CD4-positive, alpha-beta T cell treated with Interleukin-1 beta for 1 hour (primary cell): ENCODE results near the gene ST8SIA2.

Experiments
- DNase-seq, 2 donors: peaks; one replicate each; pipeline ENCODE4 v3.0.0-alpha.2; 2020 to 2022

The ST8SIA2 gene

DNA sequence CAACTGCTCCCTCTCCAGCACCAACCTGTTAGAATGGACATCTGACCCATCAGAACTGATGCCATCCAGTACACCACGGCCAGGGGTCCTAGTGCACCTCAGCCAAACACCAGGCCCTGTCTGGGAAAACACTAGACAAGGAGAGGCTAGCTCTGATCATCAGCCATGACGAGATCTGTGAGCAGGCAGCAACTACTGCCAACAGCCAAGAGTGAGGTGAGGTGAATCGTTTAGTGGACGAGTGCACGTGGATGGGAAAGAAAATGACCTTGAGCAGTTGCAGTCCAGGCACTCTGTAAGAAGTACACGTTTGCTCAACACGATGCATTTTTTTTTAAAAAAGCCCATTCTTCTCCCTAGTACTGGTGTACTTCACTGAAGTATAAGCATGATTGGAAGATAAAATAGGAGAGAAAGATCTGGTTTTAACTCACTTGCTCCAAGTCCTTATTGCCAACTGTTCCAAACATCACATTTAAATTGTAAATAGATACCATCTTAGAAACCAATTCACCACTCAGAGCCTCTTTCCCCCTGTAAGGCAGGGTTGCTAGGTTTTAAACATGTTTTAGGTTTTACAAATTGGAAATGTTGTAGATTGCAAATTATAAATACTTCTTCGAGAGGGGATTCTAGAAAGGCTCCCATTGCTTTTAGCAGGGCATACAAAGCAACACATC lies 5.7 kb downstream of the ST8SIA2 start:
- DNase-seq = no peak

DNA sequence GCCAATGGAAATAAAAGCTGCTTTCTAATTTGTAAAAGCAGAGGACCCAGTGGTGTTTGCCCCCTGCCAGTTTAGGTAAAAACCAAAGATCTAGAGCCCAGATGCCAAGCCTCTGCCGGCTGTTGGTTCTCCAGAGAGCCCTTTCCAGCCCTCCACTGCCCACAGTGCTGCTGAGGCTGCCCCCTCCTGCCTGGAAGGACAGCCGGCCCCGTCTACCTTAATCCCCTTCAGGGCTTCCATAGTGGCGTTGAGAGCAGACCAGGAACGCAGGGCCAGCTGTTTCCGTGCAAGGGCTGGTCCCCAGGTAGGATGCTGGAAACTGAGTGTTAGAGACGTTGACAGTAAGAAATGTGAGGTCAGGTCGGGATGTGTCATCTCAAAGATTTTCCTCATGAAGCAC lies 6.9 kb downstream of the ST8SIA2 start:
- DNase-seq = no peak

DNA sequence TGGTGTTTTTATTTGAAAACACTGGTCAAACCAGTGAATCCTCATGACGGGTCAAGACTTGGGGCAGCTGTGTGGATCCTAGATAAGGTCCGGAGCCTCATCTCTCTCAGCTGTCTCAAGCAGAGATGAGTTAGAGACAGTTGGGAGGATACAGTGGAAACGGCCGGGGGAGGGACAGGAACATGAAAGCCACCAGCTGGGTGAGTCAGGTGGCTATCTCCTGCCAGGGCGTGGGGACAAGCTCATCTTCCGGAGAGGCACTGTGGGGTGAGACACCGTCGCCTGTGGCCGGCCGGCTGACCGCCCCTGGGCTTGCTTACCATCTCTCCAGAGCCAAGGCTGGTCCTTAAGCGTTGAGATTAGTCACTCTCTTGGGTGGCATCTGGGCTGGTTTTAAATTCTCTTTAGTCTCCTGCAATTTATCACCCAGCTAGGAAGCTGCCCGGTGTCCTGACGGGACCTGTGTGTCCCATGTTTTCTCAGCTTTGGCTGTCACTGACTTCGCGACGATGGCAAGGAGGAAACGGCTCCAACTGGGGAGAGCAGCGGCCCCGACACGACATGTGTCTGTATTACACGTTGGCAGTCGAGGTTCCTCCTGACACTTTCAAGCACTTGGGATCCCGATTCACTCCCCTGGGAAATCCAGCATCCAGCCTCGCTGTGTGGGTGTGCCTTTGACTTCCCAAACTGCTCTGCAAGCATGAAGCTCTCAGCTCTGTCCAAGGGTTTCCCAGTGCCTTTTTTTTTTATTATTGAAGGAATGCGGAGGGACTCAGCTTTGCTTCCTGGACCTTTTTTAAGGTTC lies 7.5 kb downstream of the ST8SIA2 start:
- DNase-seq = no peak

DNA sequence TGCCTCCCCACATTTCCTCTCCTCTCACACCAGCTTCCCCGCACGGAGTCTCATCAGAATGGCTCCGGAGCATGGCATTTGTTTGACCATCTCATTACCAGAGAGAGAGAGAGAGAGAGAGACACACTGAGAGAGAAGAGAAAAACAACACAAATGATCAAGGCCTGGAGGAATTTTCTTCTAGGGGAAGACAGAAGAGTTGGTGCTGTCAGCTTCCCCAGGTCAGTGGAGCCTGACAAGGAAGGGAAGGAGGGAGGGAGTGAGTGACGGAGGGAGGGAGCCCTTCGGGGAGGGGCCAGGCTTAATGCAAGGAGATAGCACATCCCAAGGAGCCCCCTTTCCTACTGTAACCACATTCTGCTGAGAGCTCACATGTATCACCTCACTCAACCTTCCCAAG lies 9.1 kb downstream of the ST8SIA2 start:
- DNase-seq = no peak

DNA sequence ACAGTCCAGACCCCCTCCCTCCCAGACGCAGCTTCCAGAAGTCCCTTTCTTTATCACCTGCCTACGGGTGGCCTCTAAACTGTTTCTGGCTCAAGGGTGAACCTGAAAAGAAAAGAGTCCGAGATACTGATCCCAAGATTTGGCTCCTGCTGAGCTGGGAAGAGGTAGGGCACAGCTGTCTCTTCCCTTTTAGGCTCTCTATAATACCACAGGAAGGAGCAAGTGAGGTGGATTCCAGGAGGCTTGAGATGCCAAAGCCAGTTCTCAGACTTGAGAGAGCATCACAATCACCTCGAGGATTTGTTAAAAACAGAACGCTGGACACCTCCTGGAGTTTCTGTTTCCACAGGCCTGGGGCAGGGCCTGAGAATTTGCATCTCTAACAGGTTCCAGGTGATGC lies 12.3 kb downstream of the ST8SIA2 start:
- DNase-seq = no peak

DNA sequence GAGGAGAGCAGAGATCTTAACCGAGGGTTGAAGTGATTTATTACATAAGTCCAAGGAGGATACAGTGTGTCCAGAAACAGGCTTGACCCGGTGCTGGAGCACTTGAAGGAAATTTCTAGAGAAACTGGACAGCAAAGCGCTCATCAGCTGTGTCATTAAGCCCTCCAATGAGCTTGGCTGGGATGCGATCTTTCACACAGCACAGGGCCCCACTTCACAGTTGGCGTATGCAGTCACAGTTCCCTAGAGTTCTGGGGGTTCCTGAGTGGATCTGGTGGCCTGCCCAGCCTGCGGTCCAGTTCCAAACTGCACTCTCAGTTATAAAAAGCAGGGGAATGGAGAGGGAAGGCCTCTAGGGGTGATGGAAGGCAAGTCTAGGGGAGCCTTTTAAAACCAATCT lies 13.6 kb downstream of the ST8SIA2 start:
- no peak for DNase-seq

DNA sequence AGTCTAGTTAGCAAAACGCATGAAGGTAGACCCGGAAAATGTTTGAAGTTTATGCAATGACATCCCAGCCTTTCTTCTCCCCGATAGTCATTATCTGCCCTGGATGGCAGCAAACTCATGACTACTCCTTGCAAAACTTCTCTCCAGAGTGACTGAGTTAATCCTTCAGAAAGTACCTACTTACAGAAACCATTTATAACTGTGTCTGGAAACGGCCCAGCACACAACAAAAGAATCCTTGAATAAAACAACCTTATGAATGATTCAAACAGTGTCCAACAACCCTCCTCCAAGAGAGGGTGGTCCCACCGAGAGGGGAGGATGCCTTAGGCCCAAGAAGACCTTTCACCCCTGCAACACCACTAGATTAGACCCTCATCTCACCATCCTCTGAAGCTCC lies 14.2 kb downstream of the ST8SIA2 start:
- DNase-seq = no peak

DNA sequence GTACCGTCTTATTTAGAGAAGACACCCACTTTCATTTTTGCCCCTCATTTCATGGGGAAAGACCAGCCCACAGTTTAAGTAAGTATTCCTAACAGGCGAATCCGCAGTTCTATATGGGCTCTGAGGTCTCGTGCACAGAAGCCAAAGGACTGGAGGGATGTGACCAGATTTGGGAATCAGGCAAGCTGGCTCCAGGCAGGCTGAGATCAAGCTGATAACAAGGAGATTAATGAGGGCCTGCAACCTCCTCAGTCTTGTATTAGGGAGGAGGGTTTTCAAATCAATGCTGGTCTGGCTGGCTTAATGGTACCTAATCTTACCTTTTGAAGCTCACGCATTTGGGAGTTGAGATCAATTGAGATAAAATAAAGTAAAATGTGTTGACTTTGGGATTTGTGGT lies 15.3 kb downstream of the ST8SIA2 start:
- DNase-seq = no peak

DNA sequence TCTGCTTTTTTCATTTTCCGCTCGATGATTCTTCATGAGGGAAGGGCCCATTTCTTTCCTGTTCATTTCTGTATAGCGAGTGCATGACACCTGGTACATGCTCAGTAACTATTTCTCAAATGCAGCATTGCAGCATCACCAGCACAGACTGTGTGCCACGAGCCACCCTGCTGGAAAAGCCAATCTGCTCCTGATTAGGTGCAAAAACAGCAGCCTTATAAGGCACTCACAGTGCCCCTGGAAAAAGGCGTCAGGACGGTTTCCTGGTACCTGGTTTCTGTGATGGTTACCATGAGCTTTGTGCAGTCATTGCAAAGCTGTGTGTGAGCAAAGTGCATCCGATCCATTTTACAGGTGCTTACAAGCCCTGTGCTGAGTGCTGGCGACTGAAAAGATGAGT lies 15.8 kb downstream of the ST8SIA2 start:
- no peak for DNase-seq

DNA sequence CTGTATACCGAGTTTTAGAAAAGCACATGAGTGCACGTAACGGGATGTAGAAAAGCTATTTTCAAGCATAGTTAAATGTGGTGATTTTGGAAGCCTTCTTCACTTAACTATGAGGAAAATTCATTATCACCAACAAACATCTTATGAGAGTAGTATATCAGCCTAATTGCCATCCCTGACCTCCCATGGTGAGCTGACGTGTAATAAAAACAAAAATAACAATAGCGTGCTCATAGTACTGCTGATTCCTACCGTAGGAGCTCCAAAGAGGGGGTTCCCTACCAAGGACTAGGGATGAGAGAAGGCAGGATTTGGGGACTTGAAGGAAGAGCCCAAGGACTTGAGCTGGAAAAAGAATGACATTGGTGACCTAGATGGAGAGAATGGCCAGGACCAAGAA lies 16.9 kb downstream of the ST8SIA2 start:
- DNase-seq = no peak

DNA sequence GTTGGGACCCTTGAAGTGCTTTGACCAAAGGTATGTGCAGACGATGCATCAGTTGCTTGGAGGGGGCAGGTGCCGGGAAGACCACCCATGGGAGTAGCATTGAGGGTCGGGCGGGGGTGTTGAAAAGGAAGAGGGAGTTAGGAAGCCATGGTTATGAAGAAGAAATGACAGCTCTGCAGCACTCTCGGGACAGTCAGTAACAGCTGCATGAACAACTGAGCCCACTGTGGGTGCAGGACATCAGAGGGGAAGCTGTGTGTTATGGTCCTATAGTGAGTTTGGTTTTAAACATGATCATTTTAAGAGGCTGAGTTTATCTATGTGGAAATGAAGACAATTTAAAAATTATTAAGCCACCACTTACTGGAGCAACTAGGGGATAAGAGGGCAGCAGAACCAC lies 17.6 kb downstream of the ST8SIA2 start:
- DNase-seq = no peak

DNA sequence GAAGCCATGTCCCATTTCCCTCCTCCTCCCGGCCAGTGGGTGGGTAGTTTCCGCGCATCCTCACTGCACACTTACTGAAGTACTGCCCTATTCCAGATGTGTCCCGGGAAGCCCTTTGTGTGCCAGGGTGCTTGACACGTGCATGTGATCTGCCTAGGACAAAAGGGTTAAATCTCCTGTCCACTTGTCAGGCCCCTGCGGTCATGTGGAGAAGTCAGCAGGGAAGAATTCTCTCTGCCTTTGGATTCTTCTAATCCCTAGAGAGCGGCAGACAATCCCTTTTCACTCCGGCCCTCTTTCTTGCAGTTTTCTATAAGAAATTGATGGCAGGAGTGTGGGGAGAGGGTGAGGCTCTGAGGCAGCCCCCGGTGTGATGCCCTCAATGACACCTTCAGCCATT lies 19.8 kb downstream of the ST8SIA2 start:
- DNase-seq = no peak

DNA sequence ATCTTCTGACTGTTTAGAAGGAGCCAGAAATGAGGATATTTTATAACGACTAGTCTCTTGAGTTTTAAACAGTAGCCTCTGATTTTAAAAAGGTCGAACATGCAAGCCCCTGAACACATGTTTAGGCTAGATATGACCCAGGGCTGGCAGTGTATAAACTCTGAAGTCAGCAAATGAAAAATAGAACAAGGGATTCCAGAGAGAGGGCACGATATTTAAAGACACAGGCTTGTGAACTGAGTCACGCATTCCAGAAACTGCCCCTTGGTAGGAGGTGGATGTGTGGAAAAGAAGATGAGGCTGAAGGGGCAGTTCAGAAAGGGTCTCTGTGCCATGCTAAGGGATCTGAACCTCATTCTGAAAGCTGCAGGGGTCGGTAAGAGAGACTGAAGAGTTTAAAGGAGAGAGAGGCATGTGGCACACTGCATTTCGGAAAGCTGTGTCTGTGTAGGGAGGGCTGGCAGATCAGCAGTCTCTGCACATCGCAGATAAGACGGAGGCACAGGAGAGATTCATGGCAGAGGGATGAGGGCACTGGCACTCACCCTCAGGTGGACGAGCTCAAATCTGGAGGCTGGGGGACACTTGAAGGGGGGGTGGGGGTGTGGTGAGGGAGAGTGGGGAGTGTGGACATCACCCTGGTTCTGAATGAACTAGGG lies 22.1 kb downstream of the ST8SIA2 start:
- DNase-seq = no peak

DNA sequence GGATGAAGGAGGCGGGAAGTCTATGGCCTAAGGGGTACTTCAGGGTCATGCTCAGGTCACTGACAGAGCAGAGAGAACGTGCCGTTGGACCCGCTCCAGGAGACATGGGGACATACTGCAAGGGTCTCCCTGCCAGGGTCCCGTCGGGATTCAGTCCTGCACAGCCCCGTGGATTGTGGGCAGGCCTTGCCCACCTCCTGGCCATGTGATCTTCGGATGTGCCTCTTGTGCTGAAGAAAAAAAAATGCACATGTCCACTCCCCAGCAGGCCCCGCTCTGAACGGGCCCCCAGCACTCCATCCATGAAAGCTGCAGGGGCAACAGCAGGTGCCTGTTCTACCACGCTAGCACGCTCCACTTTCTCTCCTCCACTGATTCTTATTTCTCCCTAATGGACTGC lies 22.9 kb downstream of the ST8SIA2 start:
- no peak for DNase-seq

DNA sequence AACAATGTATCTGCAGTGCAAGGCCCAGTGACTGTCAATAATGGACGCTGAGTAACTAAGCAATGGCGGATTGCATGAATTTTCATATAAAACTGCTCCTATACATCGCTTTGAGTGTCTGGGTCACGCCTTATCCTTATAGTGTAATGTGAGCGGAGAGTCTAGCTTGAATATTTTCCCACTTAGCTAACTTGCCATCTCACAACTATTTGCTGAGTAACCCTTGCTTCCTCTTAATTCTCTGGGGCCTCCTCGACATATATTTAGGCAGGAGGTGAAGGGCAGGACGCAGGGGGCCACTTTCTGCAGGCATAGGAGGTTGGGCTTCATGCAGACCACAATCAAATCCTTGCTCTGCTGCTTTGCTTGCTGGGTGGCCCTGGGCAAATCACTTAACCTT lies 24.0 kb downstream of the ST8SIA2 start:
- no peak for DNase-seq

DNA sequence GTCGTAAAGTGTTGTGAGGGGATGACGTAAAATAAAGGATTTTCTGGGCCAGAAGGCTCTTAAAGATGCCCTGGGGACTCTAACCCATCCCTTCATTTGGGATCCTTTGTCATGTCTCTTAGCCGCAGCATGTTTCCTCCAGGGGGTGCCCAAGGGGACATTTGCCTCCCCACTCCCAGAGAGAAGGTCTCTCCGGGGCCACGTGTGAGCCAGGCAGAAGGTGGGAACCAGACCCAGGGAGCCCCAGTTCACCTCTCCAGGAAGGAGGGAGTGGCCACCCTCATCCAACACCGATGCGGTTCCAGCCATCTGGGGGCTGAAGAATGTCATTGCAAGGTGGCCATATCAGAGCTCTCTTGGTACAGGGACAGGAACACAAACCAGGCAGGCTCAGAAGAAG lies 25.2 kb downstream of the ST8SIA2 start:
- DNase-seq = no peak

DNA sequence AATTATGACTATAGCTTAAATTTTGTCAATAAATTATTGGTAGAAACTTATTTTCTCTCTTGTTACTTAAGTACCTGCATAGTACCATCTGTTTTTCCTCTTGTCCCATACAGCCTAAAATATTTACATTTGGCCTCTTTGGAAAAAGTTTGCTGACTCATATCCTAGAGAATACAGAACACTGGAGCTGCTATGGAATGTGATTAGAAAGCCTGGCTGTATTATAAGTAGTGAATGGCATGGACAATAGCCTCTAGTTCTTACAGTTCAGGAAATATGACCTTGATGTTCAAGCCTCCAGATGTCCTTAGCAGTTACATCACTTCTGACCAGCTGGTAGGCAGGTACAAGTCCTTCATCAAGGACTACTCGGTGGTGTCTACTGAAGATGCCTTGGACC lies 28.3 kb downstream of the ST8SIA2 start:
- no peak for DNase-seq

DNA sequence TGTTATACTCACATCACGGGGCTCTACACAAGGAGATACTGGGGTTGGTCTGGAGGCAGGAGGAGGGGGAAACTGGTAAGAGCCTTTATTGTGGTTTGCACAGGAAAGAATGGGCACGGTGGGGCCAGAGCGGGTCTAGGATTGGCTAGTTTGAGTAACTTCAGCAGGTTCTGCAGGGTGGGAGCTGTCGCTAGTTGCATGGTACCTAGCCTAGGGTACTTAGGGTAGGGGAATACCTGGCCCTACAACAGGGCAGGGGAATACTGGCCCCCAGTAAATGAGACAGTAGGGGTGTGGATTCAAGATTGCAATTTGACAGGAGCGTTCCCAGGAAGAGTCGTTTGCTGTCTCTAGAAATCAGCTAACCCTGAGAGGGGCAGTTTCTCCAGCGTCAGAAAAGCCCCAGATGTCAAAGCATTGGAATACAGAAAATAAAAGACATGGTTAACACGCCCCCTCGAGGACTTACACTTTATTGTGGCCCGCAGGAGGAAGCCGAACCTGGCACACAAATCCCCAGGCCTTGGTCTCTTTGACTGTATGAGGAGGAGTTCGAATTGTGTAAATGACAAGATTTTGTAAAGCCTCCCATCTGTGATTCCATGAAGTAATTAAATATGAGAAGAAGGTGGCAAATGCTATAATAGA lies 32.0 kb downstream of the ST8SIA2 start:
- DNase-seq = no peak

DNA sequence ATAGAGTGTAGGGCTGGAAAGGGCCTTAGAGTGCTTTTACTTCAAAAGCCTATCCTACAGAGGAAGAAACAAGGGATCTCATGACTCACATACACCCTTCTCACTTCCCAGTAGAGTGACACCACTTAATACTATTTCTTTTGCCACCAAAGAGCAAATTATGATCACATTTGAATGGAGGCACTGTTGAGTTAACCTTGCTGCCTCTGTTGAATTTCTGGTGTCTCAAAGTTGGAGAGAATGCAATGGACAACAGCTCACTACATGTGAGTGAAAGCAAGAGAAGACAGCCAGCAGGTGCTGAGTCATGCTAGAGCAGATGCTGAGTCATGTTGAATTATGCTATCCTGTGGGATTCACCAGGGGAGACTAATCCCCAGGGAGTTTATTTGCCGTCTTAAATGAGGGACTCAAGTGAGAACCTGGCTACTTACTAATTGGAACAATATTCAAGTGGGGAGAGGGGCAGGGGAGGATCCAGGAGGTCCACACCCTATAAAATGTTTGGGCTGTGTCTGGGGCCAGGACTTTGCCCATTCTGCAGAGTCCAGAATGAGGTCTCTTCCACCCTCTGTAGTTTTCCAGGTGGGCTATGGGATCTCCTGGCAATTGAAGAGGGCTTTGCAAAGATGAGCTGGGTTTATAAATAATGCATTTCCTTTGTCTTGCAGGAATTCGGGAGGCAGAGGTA lies 35.8 kb downstream of the ST8SIA2 start:
- DNase-seq = no peak

DNA sequence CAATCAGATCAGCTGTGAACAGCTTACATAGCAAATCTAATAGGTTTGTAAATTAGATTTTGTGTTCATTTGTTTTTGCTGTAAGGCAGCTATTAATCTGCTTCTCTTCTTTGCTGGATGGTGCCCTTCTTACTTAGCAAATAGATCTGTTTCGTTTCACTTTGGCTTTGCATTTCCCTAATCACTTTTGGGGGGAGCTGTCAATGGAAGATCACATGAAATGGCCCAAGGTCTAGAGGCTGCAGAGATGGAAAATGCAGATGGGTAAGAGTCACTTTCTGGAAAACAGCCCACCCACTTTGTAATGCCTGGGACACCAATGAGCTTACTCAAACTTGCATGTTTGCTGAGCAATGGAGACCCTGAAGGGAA lies 36.4 kb downstream of the ST8SIA2 start:
- no peak for DNase-seq

DNA sequence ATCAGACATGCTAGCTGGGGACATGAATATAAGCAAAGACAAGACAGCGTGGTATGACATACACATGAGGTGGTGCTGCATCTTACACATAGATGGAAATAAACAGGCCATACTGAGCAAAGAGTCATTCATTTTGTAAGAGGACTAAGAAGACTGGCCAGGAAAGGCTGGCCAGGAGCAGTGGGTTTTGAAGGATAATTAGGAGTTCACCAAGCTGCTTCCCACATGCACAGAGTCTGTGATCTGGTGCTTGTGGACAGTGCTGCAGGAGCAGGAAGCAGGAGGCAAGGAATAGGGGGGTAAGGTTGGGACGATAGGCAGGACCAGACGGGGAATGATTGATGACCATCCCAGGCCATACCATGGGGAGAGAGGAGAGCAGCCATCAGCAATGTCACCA lies 41.5 kb downstream of the ST8SIA2 start:
- no peak for DNase-seq

DNA sequence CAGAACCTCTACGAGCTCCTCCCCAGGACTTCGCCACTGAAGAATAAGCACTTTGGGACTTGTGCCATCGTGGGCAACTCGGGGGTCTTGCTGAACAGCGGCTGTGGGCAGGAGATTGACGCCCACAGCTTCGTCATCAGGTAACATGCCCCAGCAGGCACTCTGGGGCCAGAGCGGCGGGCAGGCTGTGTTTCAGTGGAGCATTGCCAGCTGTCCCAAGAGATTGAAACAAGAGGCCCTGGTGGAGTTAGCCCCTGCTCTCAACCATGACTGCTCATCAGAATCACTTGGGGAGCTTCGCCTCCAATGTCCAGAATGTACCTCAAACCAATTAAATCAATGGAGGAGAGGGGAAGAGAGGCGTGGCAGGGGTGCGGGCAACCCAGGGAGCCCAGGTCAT lies 44.8 kb downstream of the ST8SIA2 start:
- DNase-seq = no peak

DNA sequence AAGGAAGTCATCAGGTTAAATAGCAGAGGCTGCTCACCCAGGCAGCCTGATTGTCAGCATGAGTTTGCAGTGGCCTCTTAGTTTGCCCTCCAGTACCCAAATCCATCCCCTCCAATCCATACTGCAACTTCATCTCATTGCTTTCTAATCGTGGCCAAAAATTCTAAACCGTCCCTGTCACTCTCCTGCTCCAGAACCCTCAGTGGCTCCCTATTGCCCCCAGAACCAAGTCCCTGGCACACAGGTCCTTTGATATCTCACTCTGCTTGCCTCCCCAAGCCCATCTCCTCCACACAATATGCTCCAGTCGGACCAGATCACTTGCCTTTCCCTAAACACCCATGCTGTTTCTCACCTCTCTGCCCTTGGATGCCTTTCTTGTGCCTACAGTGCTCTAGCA lies 49.7 kb downstream of the ST8SIA2 start:
- DNase-seq = no peak
